Ecto neural progenitor cell (in vitro differentiated cells): ENCODE measurements around the gene WDR7.

Experiments used
- DNase-seq: peaks from one replicate; pipeline ENCODE4 v3.0.0-alpha.2; 2018; ENCODE audit warnings: low spot score

The WDR7 gene

GRCh38 chr18:56650944-56651770, at the start of gene WDR7:
Gene WDR7, plus strand, starts transcription at chr18:56651359. Its CDS starts 21,157 bp downstream, at chr18:56672516.
- peak; percentile 97 for DNase-seq

- no peak for DNase-seq
Observed at GRCh38 chr18:56606618-56607017, 44.5 kb upstream of the WDR7 start.

- no peak for DNase-seq
Observed at GRCh38 chr18:56615738-56616520, 35.2 kb upstream of the WDR7 start.

- DNase-seq, result no peak
Observed at GRCh38 chr18:56627991-56628390, 23.2 kb upstream of the WDR7 start.

GRCh38 chr18:56632070-56633022, 18.8 kb upstream of the WDR7 start:
- no peak for DNase-seq

- DNase-seq, result no peak
Observed at GRCh38 chr18:56635007-56635406, 16.2 kb upstream of the WDR7 start.

GRCh38 chr18:56637176-56637575, 14.0 kb upstream of the WDR7 start:
- DNase-seq, result no peak

- DNase-seq, result no peak
Observed at GRCh38 chr18:56637711-56638231, 13.4 kb upstream of the WDR7 start.

- peak; percentile 99 for DNase-seq
Observed at GRCh38 chr18:56638232-56639103, 12.7 kb upstream of the WDR7 start, which contains the start of gene TXNL1. Gene TXNL1, minus strand, starts transcription at chr18:56638592. Its CDS starts 152 bp downstream, at chr18:56638440.

- no peak for DNase-seq
Observed at GRCh38 chr18:56639104-56639381, 12.1 kb upstream of the WDR7 start.

- DNase-seq, result no peak
Observed at GRCh38 chr18:56639571-56639970, 11.6 kb upstream of the WDR7 start.

- DNase-seq, result no peak
Observed at GRCh38 chr18:56641714-56642337, 9.3 kb upstream of the WDR7 start.

- no peak for DNase-seq
Observed at GRCh38 chr18:56643381-56643780, 7.8 kb upstream of the WDR7 start.

GRCh38 chr18:56645415-56646016, 5.6 kb upstream of the WDR7 start:
- DNase-seq, result no peak

- DNase-seq, result no peak
Observed at GRCh38 chr18:56647071-56647470, 4.1 kb upstream of the WDR7 start.

- DNase-seq, result no peak
Observed at GRCh38 chr18:56647951-56648893, 2.9 kb upstream of the WDR7 start.

GRCh38 chr18:56649996-56650395, 1.2 kb upstream of the WDR7 start:
- no peak for DNase-seq

GRCh38 chr18:56651771-56652092, 573 bp downstream of the WDR7 start:
- DNase-seq, result no peak

GRCh38 chr18:56652802-56653201, 1.6 kb downstream of the WDR7 start:
- DNase-seq, result no peak
